NCI-H82 (cell line): Measurements from ENCODE around the gene POLRMT.
"Not testable (repeated sequence)": the region's sequence is repeated elsewhere in the genome, so short reads cannot be mapped to it uniquely, and the experiment has no call there.

ENCODE experiments used
- DNase-seq: peaks from one replicate; lab custom pipeline; 2025; lab: John Stamatoyannopoulos, UW

POLRMT gene

DNA sequence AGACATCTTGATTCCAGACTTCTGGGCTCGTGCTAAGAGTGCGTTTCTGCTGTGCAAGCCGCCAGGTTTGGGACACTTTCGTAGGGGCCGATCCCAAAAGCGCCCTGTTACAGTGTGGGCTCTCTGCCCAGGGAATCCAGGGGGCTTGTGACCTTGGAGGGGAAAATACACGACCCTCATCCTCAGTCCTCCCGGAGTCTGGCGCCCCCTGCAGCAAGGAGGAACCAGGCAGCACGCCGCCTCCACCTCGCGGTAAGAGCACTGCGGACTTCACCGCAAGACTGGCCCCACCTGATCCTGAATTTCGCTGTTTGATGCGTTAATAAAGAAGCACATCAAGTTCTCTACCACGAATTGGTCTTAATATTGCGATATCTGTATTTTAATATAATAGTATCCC is 5.2 kb downstream of the POLRMT start:
- DNase-seq, result no peak

DNA sequence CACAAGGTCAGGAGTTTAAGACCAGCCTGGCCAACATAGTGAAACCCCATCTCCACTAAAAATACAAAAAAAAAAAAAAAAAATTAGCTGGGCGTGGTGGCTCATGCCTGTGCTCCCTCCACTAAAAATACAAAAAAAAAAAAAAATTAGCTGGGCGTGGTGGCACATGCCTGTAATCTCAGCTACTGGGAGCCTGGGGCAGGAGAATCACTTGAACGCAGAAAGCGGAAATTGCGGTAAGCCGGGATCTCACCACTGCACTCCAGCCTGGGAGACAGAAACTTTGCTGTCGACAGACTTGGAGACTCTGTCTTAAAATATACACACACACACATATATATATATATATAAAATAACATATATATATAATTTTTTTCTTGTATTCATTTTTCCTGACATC is 6.8 kb downstream of the POLRMT start:
- not testable (repeated sequence) for DNase-seq

DNA sequence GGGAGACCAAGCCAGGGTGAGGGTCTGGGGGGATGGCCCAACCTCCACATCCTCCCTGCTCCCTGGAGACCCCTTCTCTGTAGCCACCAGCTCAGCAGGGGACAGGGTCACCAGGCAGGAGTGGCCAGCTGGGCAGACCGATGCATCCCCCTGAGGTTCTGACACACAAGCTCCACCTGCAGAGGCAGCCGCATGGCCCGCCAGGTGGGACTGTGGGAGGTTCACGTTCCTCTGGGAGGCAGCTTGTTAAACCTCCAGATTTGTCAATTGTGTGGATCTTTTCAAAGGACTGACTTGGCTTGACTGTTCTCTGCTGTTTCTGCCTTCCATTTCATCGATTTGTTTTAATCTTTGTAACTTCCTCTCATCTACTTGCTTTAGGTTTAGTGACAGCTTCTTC is 8.1 kb downstream of the POLRMT start:
- no peak for DNase-seq

DNA sequence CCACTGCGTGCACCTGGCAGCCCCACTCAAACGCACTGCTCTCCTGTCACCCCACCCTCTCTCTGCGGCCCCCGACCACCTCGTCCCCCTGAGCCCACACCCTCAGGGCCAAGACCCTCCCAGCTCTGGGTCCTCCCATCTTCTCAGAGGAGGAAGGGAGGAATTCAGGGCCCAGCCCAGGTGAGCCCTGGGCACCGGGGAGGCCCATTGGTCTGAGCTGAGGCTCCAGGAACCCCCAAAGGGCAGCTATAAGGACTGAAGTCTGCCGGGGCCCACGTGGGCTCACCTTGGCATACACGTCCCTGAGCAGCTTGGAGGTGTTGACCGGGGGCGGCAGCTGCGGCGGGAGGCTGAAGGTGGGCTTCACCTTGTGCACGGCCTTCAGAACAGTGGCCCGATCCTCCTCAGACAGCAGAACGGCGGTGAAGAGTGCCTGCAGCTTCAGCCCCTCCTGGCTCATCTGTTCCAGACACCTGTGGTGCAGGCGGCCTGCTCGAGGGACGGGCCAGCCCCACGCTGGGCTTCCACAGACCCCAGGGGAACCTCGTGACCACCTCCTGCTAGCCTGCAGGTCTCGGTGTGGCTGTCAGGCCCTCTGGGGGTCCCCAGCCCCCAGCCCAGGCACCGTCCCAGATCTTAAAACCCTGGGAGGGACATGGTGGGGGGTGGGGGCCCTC is 8.8 kb downstream of the POLRMT start:
- no peak for DNase-seq

DNA sequence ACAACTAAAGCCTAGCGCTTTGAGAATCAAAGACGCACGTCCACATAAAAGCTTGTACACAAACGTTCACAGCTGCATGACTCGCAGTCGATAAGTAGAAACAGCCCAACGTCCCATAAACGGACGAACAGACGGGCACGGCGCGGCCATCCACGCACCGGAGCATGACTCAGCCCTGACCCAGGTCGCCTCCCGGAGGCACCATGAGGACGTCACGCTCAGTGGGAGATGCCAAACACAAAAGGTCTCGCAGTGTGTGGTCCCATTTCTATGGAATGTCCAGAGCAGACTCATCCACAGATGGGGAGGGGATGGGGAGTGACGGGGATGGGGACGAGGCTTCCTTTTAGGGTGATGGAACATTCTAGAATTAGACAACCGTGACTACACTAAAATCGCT is 9.4 kb downstream of the POLRMT start:
- no peak for DNase-seq

DNA sequence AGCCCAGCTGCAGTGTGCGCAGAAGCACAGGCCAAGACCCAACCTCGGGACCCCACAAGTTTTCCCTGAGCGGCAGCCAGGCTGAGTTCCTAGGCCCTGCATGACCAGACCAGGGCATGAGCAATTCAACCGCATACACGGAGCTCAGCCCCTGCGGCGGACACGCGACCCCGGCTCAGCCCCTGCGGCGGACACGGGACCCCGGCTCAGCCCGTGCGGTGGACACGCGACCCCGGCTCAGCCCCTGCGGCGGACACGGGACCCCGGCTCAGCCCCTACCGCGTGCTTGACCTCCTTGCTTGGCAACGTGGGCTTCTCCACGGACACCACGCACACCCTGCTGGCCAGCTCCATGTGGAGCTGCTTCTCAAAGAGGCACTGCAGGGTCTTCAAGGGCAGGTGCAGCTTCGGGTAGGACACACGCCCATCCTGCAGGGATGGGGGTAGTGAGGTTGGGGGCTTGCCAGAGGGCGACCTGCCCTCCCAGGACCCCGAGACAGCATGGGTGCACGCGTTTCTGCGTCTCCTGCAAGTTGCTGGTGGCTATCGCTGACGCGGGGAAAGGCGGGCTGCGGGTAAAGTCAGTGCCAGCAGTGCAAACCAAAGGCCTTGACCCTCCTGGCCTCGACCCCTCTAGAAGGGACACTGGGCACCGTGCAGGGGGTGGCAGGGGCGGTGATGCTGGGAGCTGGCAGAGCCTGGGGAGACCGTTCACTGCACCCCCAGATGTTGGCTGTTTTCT is 10.0 kb downstream of the POLRMT start:
- DNase-seq, result no peak

DNA sequence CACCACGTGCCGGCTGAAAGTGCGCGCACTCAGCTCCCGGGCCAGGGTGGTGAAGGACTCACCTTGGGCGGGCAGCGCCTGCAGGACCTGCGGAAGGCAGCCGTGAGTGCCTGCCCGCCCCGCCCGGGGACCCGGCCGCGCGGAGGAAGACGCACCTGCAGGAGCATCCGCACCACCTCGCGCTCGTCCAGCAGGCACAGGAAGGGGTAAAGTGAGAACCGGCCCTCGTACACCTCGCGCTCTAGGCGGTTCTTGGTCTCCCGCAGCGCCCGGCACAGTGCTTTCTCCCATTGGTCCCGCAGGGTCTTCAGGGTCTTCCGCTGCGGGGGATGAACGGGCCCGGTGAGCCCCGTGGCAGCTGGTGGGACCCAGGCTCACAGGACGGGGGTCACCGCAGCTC is 10.7 kb downstream of the POLRMT start:
- DNase-seq, result no peak

DNA sequence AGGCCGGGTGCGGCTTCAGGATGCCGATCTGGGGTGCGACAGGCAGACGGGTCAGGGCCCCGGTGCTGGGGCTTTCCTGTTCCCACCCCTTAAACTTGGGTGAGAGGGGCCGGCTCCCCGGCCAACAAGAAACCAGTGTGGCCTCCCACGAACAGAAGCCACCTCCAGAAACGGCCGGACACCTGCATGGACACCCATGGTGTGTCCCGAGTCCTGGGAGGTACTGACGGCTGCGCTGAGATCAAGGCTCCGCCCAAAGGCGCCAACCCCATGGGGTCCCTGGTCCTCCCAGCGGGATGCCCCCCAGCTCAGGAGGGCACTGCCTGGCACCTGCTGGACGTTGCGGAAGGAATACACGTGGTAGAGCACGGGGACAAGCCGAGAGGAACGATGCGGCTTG is 11.5 kb downstream of the POLRMT start:
- DNase-seq, result no peak

DNA sequence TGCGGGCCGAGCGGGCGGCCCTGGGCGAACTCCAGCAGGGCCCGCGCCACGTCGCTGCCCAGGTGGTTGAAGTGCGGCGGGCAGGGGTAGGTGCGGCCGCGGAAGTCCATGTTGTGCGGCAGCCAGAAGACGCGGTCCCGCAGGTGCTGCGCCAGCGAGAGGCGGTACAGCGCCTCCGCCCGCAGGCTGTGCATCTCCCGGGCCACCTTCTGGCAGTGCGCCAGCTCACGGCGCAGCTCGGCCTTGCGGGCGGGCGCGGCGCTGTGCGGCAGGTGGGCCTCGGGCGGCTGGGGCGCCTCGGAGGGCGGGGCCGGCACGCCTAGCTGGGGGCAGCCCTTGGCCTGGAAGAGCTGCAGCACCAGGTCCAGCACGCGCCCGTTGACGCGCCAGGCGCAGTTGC is 12.1 kb downstream of the POLRMT start:
- not testable (repeated sequence) for DNase-seq

DNA sequence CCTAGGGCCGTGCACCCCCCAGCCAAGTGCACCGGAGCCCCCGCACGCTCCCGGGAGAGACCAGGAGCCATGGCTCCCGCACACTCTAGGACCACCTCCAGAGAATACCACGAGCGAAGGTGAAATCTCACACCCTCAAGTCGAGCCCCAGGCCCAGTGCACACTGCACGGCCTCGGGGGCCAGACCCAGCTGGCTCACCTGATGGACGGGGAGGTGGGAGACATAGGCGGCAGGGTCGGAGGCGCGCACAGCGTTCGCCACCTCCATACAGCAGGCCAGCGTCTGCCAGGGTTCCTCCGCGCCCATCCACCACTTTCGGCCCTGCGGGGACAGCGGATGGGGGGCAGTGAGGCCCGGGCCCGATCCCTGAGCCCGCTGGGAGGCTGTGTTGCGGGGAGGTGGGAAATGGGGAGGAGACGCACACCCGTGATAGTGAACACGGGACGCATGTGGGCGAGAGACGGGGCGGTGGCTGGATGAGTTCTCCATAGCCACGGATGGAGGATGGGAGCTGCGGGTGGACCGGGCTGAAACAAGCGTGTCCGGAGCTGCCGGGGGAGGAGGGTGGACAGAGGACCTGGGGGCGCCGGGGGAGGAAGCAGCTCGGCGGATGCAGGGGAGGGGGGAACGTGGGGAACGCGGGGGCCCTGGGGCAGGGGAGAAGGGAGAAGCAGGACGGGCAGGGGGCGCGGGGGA is 13.0 kb downstream of the POLRMT start:
- DNase-seq, result no peak

DNA sequence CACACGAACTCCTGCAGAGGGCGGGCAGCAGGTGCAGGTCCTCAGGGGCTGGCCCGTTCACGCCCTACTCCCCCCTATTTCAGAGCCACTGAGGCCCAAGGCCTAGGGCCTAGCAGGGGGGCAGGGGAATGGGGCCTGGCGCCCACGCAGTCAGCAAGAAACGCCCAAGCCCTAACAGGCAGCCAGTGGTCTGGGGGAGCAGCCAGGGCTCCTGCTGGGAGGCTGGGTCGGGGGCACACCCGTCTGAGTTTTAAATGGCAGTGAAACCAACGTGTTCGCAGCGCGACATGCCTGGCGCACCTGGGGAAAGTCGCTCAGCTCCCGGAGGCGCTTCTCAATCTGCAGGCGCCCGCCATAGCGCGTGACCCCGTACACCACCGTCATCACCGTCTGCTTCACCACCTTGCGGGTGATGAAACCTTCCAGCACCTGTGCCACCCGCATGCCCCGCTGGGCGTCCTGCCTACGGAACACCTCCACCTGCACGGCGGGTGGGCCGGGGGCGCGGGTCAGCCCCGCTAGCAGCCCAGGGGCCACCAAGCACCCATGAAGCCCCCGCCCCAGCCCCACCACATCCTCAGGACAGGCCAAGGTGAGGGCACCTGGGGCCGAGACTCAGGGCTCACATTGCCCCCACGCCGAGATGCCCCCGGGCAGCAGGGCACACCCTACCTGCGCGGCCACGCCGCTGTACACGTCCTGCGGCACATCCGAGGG is 13.9 kb downstream of the POLRMT start:
- DNase-seq, result no peak

DNA sequence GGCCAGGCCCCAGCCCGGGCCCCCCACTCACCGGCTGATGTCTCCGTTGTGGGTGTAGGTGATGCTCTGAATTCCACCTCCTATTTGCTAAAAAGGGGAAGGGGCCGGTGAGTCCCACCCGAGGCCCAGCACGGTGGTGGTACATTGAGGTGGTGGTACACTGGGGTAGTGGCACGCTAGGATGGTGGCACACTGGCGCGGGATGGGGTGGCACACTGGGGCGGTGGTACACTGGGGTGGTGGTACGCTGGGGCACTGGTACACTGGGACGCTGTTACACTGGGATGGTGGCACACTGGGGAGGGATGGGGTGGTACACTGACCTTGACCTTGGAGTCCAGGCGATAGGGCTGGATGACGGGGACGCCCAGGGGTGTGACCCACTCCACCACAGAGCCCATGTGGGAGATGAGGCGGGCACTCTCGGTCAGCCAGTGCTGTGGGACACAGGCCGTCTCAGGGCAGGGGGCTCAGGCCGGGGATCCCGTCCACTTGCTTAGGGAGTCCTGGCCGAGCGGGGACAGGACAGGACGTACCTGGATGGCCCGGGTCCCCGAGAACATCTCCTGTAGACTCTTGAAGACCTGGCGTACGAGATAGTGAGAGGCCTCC is 14.6 kb downstream of the POLRMT start:
- no peak for DNase-seq

DNA sequence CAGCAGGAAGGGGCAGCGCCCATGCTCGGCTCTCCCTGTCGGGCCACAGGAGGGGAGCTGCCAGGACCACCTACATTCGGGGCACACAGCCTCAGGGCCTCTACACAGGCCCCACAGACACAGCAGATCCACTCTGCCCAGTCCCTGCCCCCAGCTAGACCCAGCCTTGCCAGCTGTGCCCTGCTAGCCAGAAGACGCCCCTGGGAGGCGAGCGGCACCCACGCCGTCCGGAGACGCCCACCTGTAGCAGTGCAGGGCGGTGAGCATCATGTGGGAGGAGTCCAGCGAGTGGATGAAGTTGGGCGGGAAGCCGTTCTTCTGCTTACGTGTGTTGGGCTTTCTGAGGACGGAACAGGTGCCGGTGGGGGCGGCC is 15.1 kb downstream of the POLRMT start:
- no peak for DNase-seq

DNA sequence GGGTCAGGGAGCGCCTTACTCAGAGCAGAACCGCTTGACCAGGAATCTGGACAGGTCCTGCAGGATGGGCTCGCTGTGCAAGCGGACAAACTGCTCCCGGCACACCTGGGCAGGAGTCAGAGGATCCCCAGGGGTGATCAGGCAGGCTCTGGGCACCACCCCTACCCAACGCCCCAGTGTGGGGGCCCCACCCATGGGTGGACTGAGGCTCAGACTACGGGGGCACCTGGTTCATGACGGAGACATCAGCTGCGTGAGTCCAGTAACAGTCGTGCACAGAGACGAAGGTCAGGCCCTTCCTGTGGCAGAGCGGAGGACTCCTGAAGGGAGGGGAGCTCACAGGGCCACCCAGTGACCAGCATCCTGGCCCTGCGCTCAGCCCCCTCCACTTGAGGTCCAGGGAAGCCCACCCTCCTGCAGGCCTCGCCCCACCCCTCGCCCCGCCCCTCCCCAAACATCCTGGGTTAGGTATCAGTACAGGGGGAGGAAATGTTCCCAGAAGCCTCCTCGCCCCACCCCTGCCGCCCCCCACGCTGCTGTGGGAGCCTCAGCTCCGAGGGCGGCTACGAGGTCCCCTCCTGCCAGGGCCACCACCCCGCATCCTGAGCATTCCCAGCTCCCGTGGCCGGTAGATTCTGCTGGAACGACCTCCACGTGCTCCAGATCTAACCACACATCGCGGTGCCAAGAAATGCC is 15.6 kb downstream of the POLRMT start:
- DNase-seq, result no peak

DNA sequence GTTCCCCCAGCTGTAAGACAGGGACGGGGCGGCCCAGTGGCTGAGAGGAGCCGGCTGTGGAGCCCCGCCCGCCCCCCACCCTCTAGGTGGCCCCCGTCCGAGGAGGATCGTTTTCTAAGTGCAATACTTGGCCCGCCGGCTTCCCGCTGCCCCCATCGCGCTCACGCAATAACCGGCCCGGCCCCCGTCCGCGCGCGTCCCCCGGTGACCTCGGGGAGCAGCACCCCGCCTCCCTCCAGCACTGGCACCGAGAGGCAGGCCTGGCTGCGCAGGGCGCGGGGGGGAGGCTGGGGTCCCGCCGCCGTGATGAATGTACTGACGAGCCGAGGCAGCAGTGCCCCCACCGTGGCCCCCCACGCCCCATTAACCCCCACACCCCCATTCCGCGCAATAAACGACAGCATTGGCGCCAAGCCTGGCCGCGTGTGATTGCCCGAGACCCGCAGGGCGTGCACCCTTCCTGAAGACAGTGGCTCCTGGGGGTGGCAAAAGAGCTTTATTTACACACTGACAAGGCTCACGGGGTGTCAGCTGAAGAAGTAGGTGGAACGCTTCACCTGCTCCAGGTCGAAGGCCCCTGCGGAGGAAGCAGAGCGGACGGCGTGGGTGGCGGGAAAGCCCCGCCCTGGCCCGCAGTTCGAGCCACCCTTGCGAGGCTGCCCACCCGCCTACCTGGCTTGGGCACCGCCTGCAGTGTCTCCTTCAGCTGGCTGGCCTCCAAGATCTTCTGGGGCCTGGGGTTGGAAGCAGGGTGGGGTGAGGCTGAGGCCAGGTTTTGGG is 16.4 kb downstream of the POLRMT start:
- no peak for DNase-seq

DNA sequence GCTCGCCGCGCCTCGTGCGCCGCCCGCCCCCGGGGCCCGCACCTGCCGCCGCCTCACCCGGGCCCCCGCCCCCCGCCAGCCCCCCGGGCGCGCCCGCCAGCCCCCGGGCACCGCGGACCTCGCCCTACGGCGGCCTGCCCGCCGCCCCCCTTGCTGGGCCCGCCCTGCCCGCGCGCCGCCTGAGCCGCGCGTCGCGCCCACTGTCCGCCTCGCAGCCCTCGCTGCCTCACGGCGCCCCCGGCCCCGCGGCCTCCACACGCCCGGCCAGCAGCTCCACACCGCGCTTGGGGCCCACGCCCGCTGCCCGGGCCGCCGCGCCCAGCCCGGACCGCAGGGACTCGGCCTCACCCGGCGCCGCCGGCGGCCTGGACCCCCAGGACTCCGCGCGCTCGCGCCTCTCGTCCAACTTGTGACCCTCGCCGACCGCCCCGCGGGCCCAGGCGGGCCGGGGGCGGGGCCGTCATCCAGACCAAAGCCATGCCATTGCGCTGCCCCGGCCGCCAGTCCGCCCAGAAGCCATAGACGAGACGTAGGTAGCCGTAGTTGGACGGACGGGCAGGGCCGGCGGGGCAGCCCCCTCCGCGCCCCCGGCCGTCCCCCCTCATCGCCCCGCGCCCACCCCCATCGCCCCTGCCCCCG is 17.2 kb downstream of the POLRMT start:
- no peak for DNase-seq

DNA sequence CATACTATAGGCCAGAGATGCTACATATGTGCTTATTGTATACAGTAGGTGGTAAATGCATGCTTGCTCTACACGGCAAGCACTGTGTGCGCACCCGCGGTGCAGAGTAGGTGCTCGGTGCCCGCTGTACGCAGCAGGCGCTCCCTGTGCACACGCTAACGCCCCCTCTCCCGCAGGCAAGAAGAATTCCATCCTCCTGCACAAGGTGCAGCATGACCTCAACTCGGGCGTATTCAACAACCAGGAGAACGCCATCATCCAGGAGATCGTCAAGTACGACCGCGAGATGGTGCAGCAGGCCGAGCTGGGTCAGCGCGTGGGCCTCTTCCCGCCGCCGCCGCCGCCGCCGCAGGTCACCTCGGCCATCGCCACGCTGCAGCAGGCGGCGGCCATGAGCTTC is 17.7 kb downstream of the POLRMT start:
- DNase-seq, result no peak

DNA sequence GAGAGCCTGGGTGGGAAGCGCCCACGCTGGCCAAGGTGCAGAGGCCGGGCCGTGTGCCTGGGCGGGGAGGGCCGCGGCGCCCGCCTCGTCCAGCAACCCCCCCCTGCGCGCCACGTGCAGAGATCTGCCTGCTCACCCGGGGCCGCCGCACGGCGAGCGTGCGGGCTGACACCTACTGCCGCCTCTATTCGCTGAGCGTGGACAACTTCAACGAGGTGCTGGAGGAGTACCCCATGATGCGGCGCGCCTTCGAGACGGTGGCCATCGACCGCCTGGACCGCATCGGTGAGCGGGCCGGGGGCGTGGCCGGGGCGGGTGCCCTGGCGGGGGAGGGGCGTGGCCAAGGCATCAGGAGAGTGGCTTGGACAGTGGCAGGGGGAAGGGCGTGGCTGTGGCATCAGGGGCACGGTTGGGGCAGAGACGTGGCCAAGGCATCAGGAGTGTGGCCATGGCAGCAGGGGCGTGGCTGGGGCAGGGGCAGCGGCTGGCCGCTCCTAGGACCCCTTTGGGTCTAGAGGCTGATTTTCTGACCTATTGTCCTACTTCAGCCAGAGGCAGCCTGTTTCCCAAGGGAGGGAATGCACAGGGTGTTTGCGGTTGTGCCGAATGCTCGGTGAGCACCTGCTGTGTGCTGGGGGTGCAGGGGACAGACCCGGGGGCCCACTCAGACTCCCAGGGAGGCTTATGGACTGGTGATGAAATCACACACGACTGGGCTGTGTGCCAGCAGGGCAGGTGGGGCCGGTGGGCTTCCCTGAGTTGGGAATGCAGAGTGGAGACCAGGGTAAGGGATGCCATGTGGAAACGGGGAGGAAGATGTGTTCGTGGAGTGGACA is 19.4 kb downstream of the POLRMT start:
- DNase-seq, result no peak

DNA sequence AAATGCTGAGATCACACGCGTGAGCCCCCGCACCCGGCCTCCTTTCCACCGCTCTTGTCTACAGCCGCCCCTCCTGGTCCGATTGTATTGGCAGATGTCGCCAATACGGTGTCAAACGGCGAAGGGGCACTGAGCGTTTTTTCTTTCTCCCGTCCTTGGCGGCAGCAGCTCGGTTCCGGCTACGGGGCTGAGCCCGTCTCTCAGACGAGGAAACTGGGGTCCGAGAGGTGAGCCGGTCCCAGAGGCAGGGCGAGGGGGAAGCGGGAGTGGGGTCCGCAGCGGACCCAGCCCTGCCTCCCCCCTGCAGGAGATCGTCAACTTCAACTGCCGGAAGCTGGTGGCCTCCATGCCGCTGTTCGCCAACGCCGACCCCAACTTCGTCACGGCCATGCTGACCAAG is 20.4 kb downstream of the POLRMT start:
- DNase-seq, result no peak
